DOHH2 (cell line): ENCODE measurements around the gene AP4M1.

ENCODE experiments used
- H3F3A ChIP-seq: fragments of 200-600 bp; sonication (generic), shearing (Covaris generic); 2 replicates; pipeline ENCODE4 v1.6.0; 2016; ENCODE audit warnings: antibody characterized with exemption, mild to moderate bottlenecking; ENCODE audit not compliant: control insufficient read depth, insufficient read depth
- H3K27ac ChIP-seq: fragments of 200-600 bp; sonication (generic); 2 replicates; pipeline ENCODE4 v1.5.1; 2014; ENCODE audit warnings: low read depth, mild to moderate bottlenecking, low read length, moderate library complexity
- H3K27me3 ChIP-seq: fragments of 200-600 bp; sonication (generic); 2 replicates; pipeline ENCODE4 v1.6.1; 2014; ENCODE audit warnings: mild to moderate bottlenecking, low read length, mixed read lengths; ENCODE audit not compliant: control insufficient read depth
- H3K36me3 ChIP-seq: fragments of 200-600 bp; sonication (generic); 2 replicates; pipeline ENCODE4 v1.6.1; 2014; ENCODE audit warnings: mild to moderate bottlenecking, low read length, moderate library complexity, mixed read lengths; ENCODE audit not compliant: control insufficient read depth
- H3K4me1 ChIP-seq: fragments of 200-600 bp; sonication (generic); 2 replicates; pipeline ENCODE4 v1.6.1; 2014; ENCODE audit warnings: mild to moderate bottlenecking, low read length, mixed read lengths; ENCODE audit not compliant: control insufficient read depth
- H3K4me2 ChIP-seq: fragments of 200-600 bp; sonication (generic); 2 replicates; pipeline ENCODE4 v1.6.0; 2014; ENCODE audit warnings: mild to moderate bottlenecking, low read length, moderate library complexity
- H3K4me3 ChIP-seq: fragments of 200-600 bp; sonication (generic); 2 replicates; pipeline ENCODE4 v1.5.1; 2014; ENCODE audit warnings: mild to moderate bottlenecking, low read length, mixed read lengths
- H3K79me2 ChIP-seq: fragments of 200-600 bp; sonication (generic); 2 replicates; pipeline ENCODE4 v1.6.1; 2014; ENCODE audit warnings: mild to moderate bottlenecking, low read length, mixed read lengths; ENCODE audit not compliant: control insufficient read depth
- H3K9me2 ChIP-seq: fragments of 200-600 bp; sonication (generic); replicated peaks from 2 replicates; pipeline ENCODE4 v1.6.1; 2014; ENCODE audit warnings: mild to moderate bottlenecking, low read length, mixed read lengths; ENCODE audit not compliant: control insufficient read depth
- H3K9me3 ChIP-seq: fragments of 200-600 bp; sonication (generic); 2 replicates; pipeline ENCODE4 v1.6.1; 2014; ENCODE audit warnings: antibody characterized with exemption, low read length, mixed read lengths; ENCODE audit not compliant: control insufficient read depth, insufficient read depth
- H4K20me1 ChIP-seq: fragments of 200-600 bp; sonication (generic); 2 replicates; pipeline ENCODE4 v1.6.0; 2014; ENCODE audit warnings: low read depth, mild to moderate bottlenecking, antibody characterized with exemption, low read length, moderate library complexity; ENCODE audit not compliant: control insufficient read depth, insufficient read depth
- EZH2phosphoT487 ChIP-seq: fragments of 200-600 bp; sonication (generic); IDR thresholded peaks from 2 replicates; pipeline ENCODE4 v1.6.1; 2017; ENCODE audit warnings: borderline replicate concordance, mild to moderate bottlenecking, antibody characterized with exemption, low read length, moderate library complexity, mixed read lengths
- TF ChIP-seq, protein P1 (sequence below): fragments of 200-600 bp; sonication (generic); IDR thresholded peaks from one replicate; pipeline ENCODE4 v1.5.1; 2014; ENCODE audit warnings: antibody characterized with exemption, mild to moderate bottlenecking, low read depth, low read length; ENCODE audit not compliant: poor library complexity, severe bottlenecking

Gene AP4M1

DNA sequence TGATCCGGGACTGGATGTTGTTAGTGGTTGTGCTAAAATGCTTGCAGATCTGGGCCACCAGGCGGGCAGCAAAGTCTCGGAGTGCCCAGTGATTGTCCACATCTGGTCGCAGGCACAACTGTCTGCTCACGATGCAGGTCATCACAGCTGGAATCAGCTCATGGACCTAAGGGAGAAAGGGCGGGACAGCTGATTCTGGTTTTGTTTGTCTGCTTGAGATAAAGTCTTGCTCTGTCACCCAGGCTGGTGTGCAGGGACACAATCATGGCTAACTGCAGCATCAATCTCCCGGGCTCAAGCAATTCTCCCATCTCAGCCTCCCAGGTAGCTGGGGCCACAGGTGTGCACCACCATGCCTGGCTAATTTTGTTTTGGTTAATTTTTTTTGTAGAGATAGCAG, 9.7 kb downstream of the AP4M1 start:
- Histone ChIP-seq H3K4me2 (no peak overlapping the region; the same call in 1 of the 2 replicates), H3K9me2 (no peaks in the 10 kb centered on the region), H3K36me3 (peaks cover 75% of the 10 kb centered on the region), H3K4me3 (no peak overlapping the region), H3K4me1 (peaks cover 11% of the 10 kb centered on the region), H3K27me3 (no peaks in the 10 kb centered on the region), H3K9me3 (no peaks in the 10 kb centered on the region), H3K79me2 (no peaks in the 10 kb centered on the region), H4K20me1 (no peaks in the 10 kb centered on the region), H3F3A (no peaks in the 10 kb centered on the region), H3K27ac (no peak overlapping the region)
- no peak for TF ChIP-seq EZH2phosphoT487
- TF ChIP-seq, protein P1, sequence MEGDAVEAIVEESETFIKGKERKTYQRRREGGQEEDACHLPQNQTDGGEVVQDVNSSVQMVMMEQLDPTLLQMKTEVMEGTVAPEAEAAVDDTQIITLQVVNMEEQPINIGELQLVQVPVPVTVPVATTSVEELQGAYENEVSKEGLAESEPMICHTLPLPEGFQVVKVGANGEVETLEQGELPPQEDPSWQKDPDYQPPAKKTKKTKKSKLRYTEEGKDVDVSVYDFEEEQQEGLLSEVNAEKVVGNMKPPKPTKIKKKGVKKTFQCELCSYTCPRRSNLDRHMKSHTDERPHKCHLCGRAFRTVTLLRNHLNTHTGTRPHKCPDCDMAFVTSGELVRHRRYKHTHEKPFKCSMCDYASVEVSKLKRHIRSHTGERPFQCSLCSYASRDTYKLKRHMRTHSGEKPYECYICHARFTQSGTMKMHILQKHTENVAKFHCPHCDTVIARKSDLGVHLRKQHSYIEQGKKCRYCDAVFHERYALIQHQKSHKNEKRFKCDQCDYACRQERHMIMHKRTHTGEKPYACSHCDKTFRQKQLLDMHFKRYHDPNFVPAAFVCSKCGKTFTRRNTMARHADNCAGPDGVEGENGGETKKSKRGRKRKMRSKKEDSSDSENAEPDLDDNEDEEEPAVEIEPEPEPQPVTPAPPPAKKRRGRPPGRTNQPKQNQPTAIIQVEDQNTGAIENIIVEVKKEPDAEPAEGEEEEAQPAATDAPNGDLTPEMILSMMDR = no peak

GRCh38 chr7:100111914-100112313, 10.5 kb downstream of the AP4M1 start:
- Histone ChIP-seq H3K36me3 (peaks cover 69% of the 10 kb centered on the region), H3K9me2 (no peaks in the 10 kb centered on the region), H4K20me1 (no peaks in the 10 kb centered on the region), H3K4me3 (no peak overlapping the region), H3F3A (no peaks in the 10 kb centered on the region), H3K4me2 (peak overlapping the region; percentile 30; the same call in 1 of the 2 replicates), H3K79me2 (no peaks in the 10 kb centered on the region), H3K27ac (no peak overlapping the region), H3K9me3 (no peaks in the 10 kb centered on the region), H3K27me3 (no peaks in the 10 kb centered on the region), H3K4me1 (peaks cover 11% of the 10 kb centered on the region)
- TF ChIP-seq, protein P1 = peak; percentile 42
- TF ChIP-seq EZH2phosphoT487 = no peak

DNA sequence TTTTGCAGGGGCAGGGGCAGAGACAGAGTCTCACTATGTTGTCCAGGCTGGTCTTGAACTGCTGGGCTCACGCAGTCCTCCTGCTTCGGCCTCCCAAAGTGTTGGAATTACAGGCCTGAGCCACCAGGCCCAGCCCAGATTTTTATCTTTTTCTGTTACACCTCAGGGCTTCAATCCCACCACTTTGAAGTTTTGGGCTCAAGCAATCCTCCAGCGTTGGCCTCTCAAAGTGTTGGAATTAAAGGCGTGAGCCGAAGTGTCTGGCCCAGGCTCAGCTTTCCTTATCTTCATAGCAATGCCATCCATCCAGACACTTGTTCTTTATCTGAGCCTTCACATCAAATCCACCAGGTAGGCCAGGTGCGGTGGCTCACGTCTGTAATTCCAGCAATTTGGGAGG, 13.6 kb downstream of the AP4M1 start:
- H3K9me3 ChIP-seq = no peaks in the 10 kb centered on the region
- TF ChIP-seq, protein P1 = no peak
- TF ChIP-seq EZH2phosphoT487 = no peak
- H3K36me3 ChIP-seq = peaks cover 42% of the 10 kb centered on the region
- no peaks in the 10 kb centered on the region for H3K27me3 ChIP-seq
- H3K4me3 ChIP-seq = no peak overlapping the region
- H3K27ac ChIP-seq = no peak overlapping the region
- no peaks in the 10 kb centered on the region for H3F3A ChIP-seq
- H3K4me1 ChIP-seq = peaks cover 19% of the 10 kb centered on the region
- H3K4me2 ChIP-seq = no peak overlapping the region
- peaks cover 22% of the 10 kb centered on the region for H3K79me2 ChIP-seq
- H3K9me2 ChIP-seq = no peaks in the 10 kb centered on the region
- no peaks in the 10 kb centered on the region for H4K20me1 ChIP-seq
